ENCODE measurements around the gene SENP3.

The SENP3 gene

GRCh38 chr17:7577327-7578199, 15.8 kb downstream of the SENP3 start:
- DNase-seq, result peak in 2 of 4 experiments; percentile 15 to 29

- DNase-seq, result peak; percentile 96 to 99 (median 97)
Observed at GRCh38 chr17:7579001-7579833, 17.5 kb downstream of the SENP3 start, which contains the start of gene CD68. Gene CD68, plus strand, starts transcription at chr17:7579638. Its CDS starts 40 bp downstream, at chr17:7579678.

- DNase-seq, result peak; percentile 68 to 80 (median 74)
Observed at GRCh38 chr17:7579834-7580603, 18.3 kb downstream of the SENP3 start.

- peak; percentile 46 to 62 (median 56) for DNase-seq
Observed at GRCh38 chr17:7580604-7581575, 19.2 kb downstream of the SENP3 start.

GRCh38 chr17:7582396-7583252, 20.9 kb downstream of the SENP3 start:
- DNase-seq, result peak in 2 of 4 experiments; percentile 27 to 30

GRCh38 chr17:7583253-7584109, 21.8 kb downstream of the SENP3 start, which contains the start of gene MPDU1:
Gene MPDU1, plus strand, starts transcription at chr17:7583852. Its CDS starts 11 bp downstream, at chr17:7583863.
- DNase-seq, result peak; percentile 98 to 99 (median 98)

- DNase-seq, result peak in 1 of 4 experiments; percentile 21
Observed at GRCh38 chr17:7586673-7587419, 25.1 kb downstream of the SENP3 start.

- peak in 1 of 4 experiments; percentile 29 for DNase-seq
Observed at GRCh38 chr17:7587420-7588151, 25.9 kb downstream of the SENP3 start.

GRCh38 chr17:7588553-7589203, 27.0 kb downstream of the SENP3 start:
- DNase-seq, result no peak

- DNase-seq, result peak; percentile 88 to 93 (median 90)
Observed at GRCh38 chr17:7589204-7589868, 27.6 kb downstream of the SENP3 start.

GRCh38 chr17:7589891-7590691, 28.4 kb downstream of the SENP3 start, which contains the start of gene SOX15:
Gene SOX15, minus strand, starts transcription at chr17:7590094. Its CDS starts 418 bp downstream, at chr17:7589676.
- no peak for DNase-seq

- no peak for DNase-seq
Observed at GRCh38 chr17:7590743-7591142, 29.0 kb downstream of the SENP3 start.

- DNase-seq, result no peak
Observed at GRCh38 chr17:7591596-7591995, 29.9 kb downstream of the SENP3 start.

GRCh38 chr17:7592422-7593021, 30.8 kb downstream of the SENP3 start:
- no peak for DNase-seq

- DNase-seq, result no peak
Observed at GRCh38 chr17:7593296-7593695, 31.6 kb downstream of the SENP3 start.
